ENCODE results near the gene TNS1. TPM values are rescaled to one million over a fixed set of nuclear protein-coding genes. Genes with fewer than 3 reads are reported as not detected.

The TNS1 gene
- total RNA-seq, 1 experiment from 2014 or later: 3.4 TPM

- Histone ChIP-seq H3K56ac (ENCODE audit: insufficient read length, low read depth, low read length) (no peak overlapping the region), H4K91ac (ENCODE audit: insufficient read length, low read depth, low read length) (no peak overlapping the region), H2BK5ac (ENCODE audit: insufficient read length, low read length) (no peak overlapping the region), H3K23ac (ENCODE audit: insufficient read length, low read depth, low read length) (no peak overlapping the region), H3K4me1 (ENCODE audit: insufficient read depth, low read length) (peaks cover 5% of the 10 kb centered on the region; the same call in 1 of the 2 replicates), H3K79me2 (ENCODE audit: insufficient read depth, low read length) (no peaks in the 10 kb centered on the region), H3K27ac (ENCODE audit: insufficient read length, low read depth, low read length) (no peak overlapping the region), H3K4me2 (ENCODE audit: insufficient read depth, insufficient read length, low read length) (no peak overlapping the region), H4K8ac (replicated peaks; ENCODE audit: insufficient read length, low read depth, low read length) (no peak overlapping the region), H2BK20ac (ENCODE audit: low read depth, low read length, poor library complexity, severe bottlenecking) (no peak overlapping the region), H3T11ph (ENCODE audit: low read length) (no peak overlapping the region), H2AK5ac (ENCODE audit: insufficient read length, low read length) (no peak overlapping the region), H3K18ac (ENCODE audit: insufficient read length, low read depth, low read length) (no peak overlapping the region), H2AFZ (ENCODE audit: low read length) (no peak overlapping the region), H2BK15ac (ENCODE audit: low read depth, low read length) (no peak overlapping the region), H3K14ac (ENCODE audit: insufficient read depth, low read length) (no peak overlapping the region), H4K5ac (ENCODE audit: insufficient read length, low read depth, low read length) (no peak overlapping the region), H3K9me3 (ENCODE audit: control insufficient read depth, low read depth, low read length) (no peaks in the 10 kb centered on the region), H4K20me1 (ENCODE audit: control insufficient read depth, insufficient read depth, insufficient read length) (no peaks in the 10 kb centered on the region), H3K9ac (ENCODE audit: extremely low read depth, insufficient read length, low read length) (no peak overlapping the region), H2BK120ac (ENCODE audit: low read depth, low read length, poor library complexity, severe bottlenecking) (no peak overlapping the region), H3K27me3 (ENCODE audit: insufficient read depth, low read length) (no peaks in the 10 kb centered on the region), H3K79me1 (ENCODE audit: insufficient read depth, low read depth, low read length, poor library complexity, severe bottlenecking) (no peaks in the 10 kb centered on the region), H3K23me2 (ENCODE audit: insufficient read length, low read depth, low read length, poor library complexity, severe bottlenecking) (no peaks in the 10 kb centered on the region), H3K4ac (ENCODE audit: low read depth, low read length) (no peak overlapping the region), H2BK12ac (ENCODE audit: insufficient read length, low read depth, low read length) (no peak overlapping the region)
- peaks cover 11% of the 10 kb centered on the region for H3K27me3 Mint-ChIP-seq (ENCODE audit: low read depth)
- H3K27ac Mint-ChIP-seq: no peak overlapping the region
- no peaks in the 10 kb centered on the region for H3K9me3 Mint-ChIP-seq
- H3K36me3 Mint-ChIP-seq (ENCODE audit: insufficient read depth in 1 of 3, low read depth in 3 of 3): no peaks in the 10 kb centered on the region
- H3K4me1 Mint-ChIP-seq: peaks cover 23 to 33% of the 10 kb centered on the region in 2 experiments
- WGBS (ENCODE audit: extremely low coverage, insufficient read length, low lambda C conversion rate): no CpG with 5 or more reads among the region's 3 CpGs
- no peak for DNase-seq
- no peak for TF ChIP-seq CTCF (conservative IDR thresholded peaks at IDR 0.05)
- no peak overlapping the region for H3K4me3 Mint-ChIP-seq
Observed at GRCh38 chr2:217942731-217943335, 60.0 kb downstream of the TNS1 start.
